Activated T-helper 1 cell treated with anti-CD3 and anti-CD28 coated beads, Interleukin-2, amount 50 U/mL, for 16 hours (primary cell): ENCODE data around the gene MAFG.

Source experiments
- DNase-seq, 2 donors: peaks; one replicate each; pipeline ENCODE4 v3.0.0-alpha.2; 2020; ENCODE audit warnings: low read depth in 1 of 2, low spot score in 1 of 2

The MAFG gene

GRCh38 chr17:81939881-81940385 is 12.4 kb upstream of the MAFG start:
- no peak for DNase-seq

GRCh38 chr17:81939218-81939617 is 11.7 kb upstream of the MAFG start:
- DNase-seq: no peak

GRCh38 chr17:81935709-81936084 is 8.2 kb upstream of the MAFG start:
- no peak for DNase-seq

GRCh38 chr17:81934850-81935708 is 7.5 kb upstream of the MAFG start:
- no peak for DNase-seq

- DNase-seq: no peak
Observed at GRCh38 chr17:81934098-81934757, 6.7 kb upstream of the MAFG start.

- no peak for DNase-seq
Observed at GRCh38 chr17:81933178-81933699, 5.7 kb upstream of the MAFG start.

- no peak for DNase-seq
Observed at GRCh38 chr17:81932333-81932983, 4.9 kb upstream of the MAFG start.

- DNase-seq: no peak
Observed at GRCh38 chr17:81931557-81932332, 4.2 kb upstream of the MAFG start.

GRCh38 chr17:81931189-81931556 is 3.6 kb upstream of the MAFG start:
- no peak for DNase-seq

GRCh38 chr17:81930142-81931125 is 2.9 kb upstream of the MAFG start:
- no peak for DNase-seq

GRCh38 chr17:81929253-81930141 is 2.0 kb upstream of the MAFG start:
- no peak for DNase-seq

- no peak for DNase-seq
Observed at GRCh38 chr17:81928544-81929252, 1.2 kb upstream of the MAFG start.

GRCh38 chr17:81927152-81927652 is 333 bp downstream of the MAFG start:
- DNase-seq: no peak

GRCh38 chr17:81926451-81927151 is 934 bp downstream of the MAFG start:
- DNase-seq: peak in 1 of 2 donors; percentile 55

GRCh38 chr17:81925860-81926450 is 1.6 kb downstream of the MAFG start:
- no peak for DNase-seq

- no peak for DNase-seq
Observed at GRCh38 chr17:81924557-81925532, 2.7 kb downstream of the MAFG start.
